ENCODE measurements around the gene LY6G5C.

Gene LY6G5C

DNA sequence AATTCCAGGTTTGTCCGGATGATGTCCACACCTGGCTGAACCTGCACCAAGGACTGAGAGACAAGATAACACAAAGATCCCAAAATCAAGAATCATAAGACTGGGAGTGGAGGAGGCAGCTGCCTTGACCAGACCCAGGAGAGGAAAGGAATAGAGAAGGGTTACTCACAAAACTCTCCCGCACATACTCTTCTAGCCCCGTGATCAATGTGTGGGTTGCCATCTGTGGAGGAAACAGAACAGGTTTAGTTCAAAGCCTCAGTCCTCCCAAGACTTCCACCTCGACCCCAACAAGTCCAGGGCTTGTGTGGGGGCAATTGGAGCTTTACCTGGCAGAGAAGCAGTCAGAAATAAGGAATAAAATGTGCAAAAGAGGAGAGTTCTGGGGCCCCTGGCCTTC lies 39.5 kb downstream of the LY6G5C start:
- peaks cover 26% of the 10 kb centered on the region for H3F3A ChIP-seq (ENCODE audit: insufficient read depth, low read length)

DNA sequence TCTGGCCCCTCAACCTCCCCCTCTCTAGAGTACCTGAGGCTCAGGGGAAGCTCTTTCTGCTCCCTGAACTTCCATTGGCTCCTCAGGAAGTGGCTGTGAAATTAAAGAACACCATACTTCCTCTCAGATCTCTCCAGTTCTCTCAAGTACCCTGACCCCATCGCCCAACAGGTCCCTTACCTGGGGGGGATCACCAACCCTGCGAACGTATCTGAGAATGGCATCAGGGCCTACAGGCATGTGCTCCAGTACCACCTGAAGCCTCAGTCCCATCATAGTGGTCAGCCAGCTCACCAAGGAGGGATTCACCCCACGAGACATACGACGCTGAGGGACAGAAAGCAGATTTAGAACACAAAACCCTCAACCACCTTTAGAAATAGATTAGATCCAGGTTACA lies 40.3 kb downstream of the LY6G5C start:
- H4K20me1 ChIP-seq (ENCODE audit: insufficient read depth, low read length), result no peaks in the 10 kb centered on the region
- no peak overlapping the region for H3K27ac ChIP-seq (ENCODE audit: low read length)
- no peaks in the 10 kb centered on the region for H3K79me2 ChIP-seq (ENCODE audit: low read length)
- no peak overlapping the region for H3K4me2 ChIP-seq (ENCODE audit: low read depth, low read length)
- no peaks in the 10 kb centered on the region for H3K9me2 ChIP-seq (replicated peaks; ENCODE audit: insufficient read depth, low read length)
- H3K36me3 ChIP-seq (replicated peaks; ENCODE audit: insufficient read depth, low read length), result no peaks in the 10 kb centered on the region
- no peaks in the 10 kb centered on the region for H3K27me3 ChIP-seq (replicated peaks; ENCODE audit: insufficient read depth, low read length)
- no peaks in the 10 kb centered on the region for H3K4me1 ChIP-seq (ENCODE audit: low read length)
- no peak for DNase-seq
- no peak for TF ChIP-seq EZH2 (optimal IDR thresholded peaks at IDR 0.05; ENCODE audit: low read depth, low read length)
- no peak for TF ChIP-seq EZH2phosphoT487 (IDR thresholded peaks at IDR 0.05; ENCODE audit: low read length)
- TF ChIP-seq, protein P1, sequence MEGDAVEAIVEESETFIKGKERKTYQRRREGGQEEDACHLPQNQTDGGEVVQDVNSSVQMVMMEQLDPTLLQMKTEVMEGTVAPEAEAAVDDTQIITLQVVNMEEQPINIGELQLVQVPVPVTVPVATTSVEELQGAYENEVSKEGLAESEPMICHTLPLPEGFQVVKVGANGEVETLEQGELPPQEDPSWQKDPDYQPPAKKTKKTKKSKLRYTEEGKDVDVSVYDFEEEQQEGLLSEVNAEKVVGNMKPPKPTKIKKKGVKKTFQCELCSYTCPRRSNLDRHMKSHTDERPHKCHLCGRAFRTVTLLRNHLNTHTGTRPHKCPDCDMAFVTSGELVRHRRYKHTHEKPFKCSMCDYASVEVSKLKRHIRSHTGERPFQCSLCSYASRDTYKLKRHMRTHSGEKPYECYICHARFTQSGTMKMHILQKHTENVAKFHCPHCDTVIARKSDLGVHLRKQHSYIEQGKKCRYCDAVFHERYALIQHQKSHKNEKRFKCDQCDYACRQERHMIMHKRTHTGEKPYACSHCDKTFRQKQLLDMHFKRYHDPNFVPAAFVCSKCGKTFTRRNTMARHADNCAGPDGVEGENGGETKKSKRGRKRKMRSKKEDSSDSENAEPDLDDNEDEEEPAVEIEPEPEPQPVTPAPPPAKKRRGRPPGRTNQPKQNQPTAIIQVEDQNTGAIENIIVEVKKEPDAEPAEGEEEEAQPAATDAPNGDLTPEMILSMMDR (IDR thresholded peaks at IDR 0.05; ENCODE audit: low read length), result no peak
- no peaks in the 10 kb centered on the region for H3K9me3 ChIP-seq (replicated peaks; ENCODE audit: insufficient read depth, low read length)
- peaks cover 27% of the 10 kb centered on the region for H3F3A ChIP-seq (ENCODE audit: insufficient read depth, low read length)
- H2AFZ ChIP-seq (ENCODE audit: low read length), result no peak overlapping the region
- H3K4me3 ChIP-seq (ENCODE audit: low read length), result no peak overlapping the region
- H3K9ac ChIP-seq (ENCODE audit: low read length), result no peak overlapping the region

More for the DNA sequence above, 39.5 kb downstream of the LY6G5C start:
- no peak for DNase-seq
- H3K79me2 ChIP-seq (ENCODE audit: low read length), result no peaks in the 10 kb centered on the region
- H3K36me3 ChIP-seq (replicated peaks; ENCODE audit: insufficient read depth, low read length), result no peaks in the 10 kb centered on the region
- no peak overlapping the region for H3K27ac ChIP-seq (ENCODE audit: low read length)
- H3K9me3 ChIP-seq (replicated peaks; ENCODE audit: insufficient read depth, low read length), result no peaks in the 10 kb centered on the region
- H3K9me2 ChIP-seq (replicated peaks; ENCODE audit: insufficient read depth, low read length), result no peaks in the 10 kb centered on the region
- H3K4me2 ChIP-seq (ENCODE audit: low read depth, low read length), result no peak overlapping the region
- H4K20me1 ChIP-seq (ENCODE audit: insufficient read depth, low read length), result no peaks in the 10 kb centered on the region
- H3K4me1 ChIP-seq (ENCODE audit: low read length), result no peaks in the 10 kb centered on the region
- H3K9ac ChIP-seq (ENCODE audit: low read length), result no peak overlapping the region
- H3K4me3 ChIP-seq (ENCODE audit: low read length), result no peak overlapping the region
- no peaks in the 10 kb centered on the region for H3K27me3 ChIP-seq (replicated peaks; ENCODE audit: insufficient read depth, low read length)
- no peak overlapping the region for H2AFZ ChIP-seq (ENCODE audit: low read length)
- TF ChIP-seq EZH2phosphoT487 (IDR thresholded peaks at IDR 0.05; ENCODE audit: low read length), result no peak
- no peak for TF ChIP-seq EZH2 (optimal IDR thresholded peaks at IDR 0.05; ENCODE audit: low read depth, low read length)
- TF ChIP-seq, protein P1 (IDR thresholded peaks at IDR 0.05; ENCODE audit: low read length), result no peak

DNA sequence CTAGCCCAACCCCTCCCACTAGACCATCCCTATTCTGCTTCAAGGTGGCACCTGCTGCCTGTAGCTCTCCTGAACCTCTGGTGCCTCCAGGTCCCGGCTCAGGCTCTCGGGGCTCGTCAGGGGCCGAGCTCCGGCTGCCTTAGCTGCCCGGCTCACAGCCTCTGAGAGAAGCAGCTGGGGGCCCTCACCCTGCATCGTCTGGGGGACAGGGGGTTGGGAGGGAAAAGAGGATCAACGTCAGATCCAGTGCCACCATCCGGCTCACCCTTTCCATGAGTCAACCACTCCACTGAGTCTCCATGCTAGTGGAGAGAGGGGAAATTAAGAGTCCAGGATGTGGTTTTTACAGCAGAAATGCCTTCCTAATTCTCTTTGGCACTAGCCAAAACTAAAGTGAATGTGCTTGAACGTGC lies 41.4 kb downstream of the LY6G5C start:
- Histone ChIP-seq H3K4me3 (ENCODE audit: low read length) (no peak overlapping the region), H3K27me3 (replicated peaks; ENCODE audit: insufficient read depth, low read length) (no peaks in the 10 kb centered on the region), H3K9me2 (replicated peaks; ENCODE audit: insufficient read depth, low read length) (no peaks in the 10 kb centered on the region), H3K4me1 (ENCODE audit: low read length) (no peaks in the 10 kb centered on the region), H4K20me1 (ENCODE audit: insufficient read depth, low read length) (no peaks in the 10 kb centered on the region), H3K27ac (ENCODE audit: low read length) (no peak overlapping the region), H3K9ac (ENCODE audit: low read length) (no peak overlapping the region), H3F3A (ENCODE audit: insufficient read depth, low read length) (peaks cover 34% of the 10 kb centered on the region), H3K4me2 (ENCODE audit: low read depth, low read length) (no peak overlapping the region), H3K79me2 (ENCODE audit: low read length) (no peaks in the 10 kb centered on the region), H3K36me3 (replicated peaks; ENCODE audit: insufficient read depth, low read length) (no peaks in the 10 kb centered on the region), H3K9me3 (replicated peaks; ENCODE audit: insufficient read depth, low read length) (no peaks in the 10 kb centered on the region), H2AFZ (ENCODE audit: low read length) (no peak overlapping the region)
- DNase-seq, result no peak
- TF ChIP-seq EZH2 (optimal IDR thresholded peaks at IDR 0.05; ENCODE audit: low read depth, low read length) (no peak), EZH2phosphoT487 (IDR thresholded peaks at IDR 0.05; ENCODE audit: low read length) (no peak)
- TF ChIP-seq, protein P1 (IDR thresholded peaks at IDR 0.05; ENCODE audit: low read length), result no peak
